Activated naive CD4-positive, alpha-beta T cell treated with anti-CD3 and anti-CD28 coated beads for 36 hours (primary cell): ENCODE results near the gene DVL2. TPM values are rescaled to one million over a fixed set of nuclear protein-coding genes. Genes with fewer than 3 reads are reported as not detected.

ENCODE experiments used
- CTCF ChIA-PET: fragments of 350-600 bp; sonication (Branson Sonifier 250); formaldehyde crosslinking; loops from one replicate; lab custom pipeline; 2021; ENCODE audit warnings: antibody characterized with exemption; lab: Charles Lee
- DNase-seq: peaks from one replicate; pipeline ENCODE4 v3.0.0-alpha.2; 2020
- H3K27ac Mint-ChIP-seq: one replicate; pipeline ENCODE4 v1.8.0; 2021; ENCODE audit warnings: mild to moderate bottlenecking, mixed read lengths
- H3K27me3 Mint-ChIP-seq: one replicate; pipeline ENCODE4 v1.8.0; 2021; ENCODE audit warnings: low read depth, mixed read lengths
- H3K36me3 Mint-ChIP-seq: one replicate; pipeline ENCODE4 v1.8.0; 2021; ENCODE audit warnings: low read depth, mixed read lengths
- H3K4me1 Mint-ChIP-seq: one replicate; pipeline ENCODE4 v1.8.0; 2021; ENCODE audit warnings: low read depth, mixed read lengths
- H3K4me3 Mint-ChIP-seq: one replicate; pipeline ENCODE4 v1.8.0; 2021; ENCODE audit warnings: mild to moderate bottlenecking, moderate library complexity, mixed read lengths
- H3K9me3 Mint-ChIP-seq: one replicate; pipeline ENCODE4 v1.8.0; 2021; ENCODE audit warnings: mixed read lengths
- intact Hi-C: fragments of 100-400 bp; cut with micrococcal nuclease; formaldehyde crosslinking; loops from one replicate; pipeline ENCODE4 v1.15.1; 2023
- total RNA-seq, 2 experiments: library from RNA; stranded (reverse); gene quantifications; one replicate each; pipeline ENCODE4 v1.2.3, GENCODE V29; 2021

The DVL2 gene
- total RNA-seq, 2 experiments from 2014 or later: 26.7 to 29.4 TPM

DNA sequence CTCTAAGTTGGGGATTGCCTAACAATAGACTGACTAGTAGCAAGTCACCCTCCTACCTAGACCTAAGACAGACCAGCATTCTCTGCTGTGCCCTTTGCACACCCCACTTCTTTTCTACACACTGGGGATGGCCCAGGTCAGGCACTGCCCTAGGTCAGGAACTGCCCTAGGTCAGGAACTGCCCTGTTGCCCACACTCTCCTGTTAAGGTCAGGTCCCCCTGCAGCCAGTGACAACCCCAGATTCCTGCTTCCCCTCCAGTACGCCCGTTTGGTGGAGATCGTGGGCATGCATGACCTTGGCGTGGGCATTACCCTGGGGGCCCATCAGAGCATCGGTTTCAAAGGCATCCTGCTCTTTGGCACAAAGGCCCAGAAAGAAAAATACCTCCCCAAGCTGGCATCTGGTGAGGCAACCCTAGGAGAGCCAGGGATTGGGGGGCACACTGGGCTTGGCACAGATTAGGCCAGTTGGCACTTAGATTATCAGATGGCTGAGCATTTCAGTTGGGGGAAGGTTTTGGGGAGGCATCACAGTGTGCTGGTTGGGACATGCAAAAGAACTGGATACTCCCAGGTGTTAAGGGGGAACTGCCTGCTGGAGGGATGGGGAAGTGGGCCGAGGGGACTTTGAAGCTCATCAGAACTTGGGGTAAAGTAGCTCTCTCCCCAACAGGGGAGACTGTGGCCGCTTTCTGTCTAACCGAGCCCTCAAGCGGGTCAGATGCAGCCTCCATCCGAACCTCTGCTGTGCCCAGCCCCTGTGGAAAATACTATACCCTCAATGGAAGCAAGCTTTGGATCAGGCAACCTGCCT is 12.8 kb downstream of the DVL2 start:
- no peak for DNase-seq
- peaks cover 40% of the 10 kb centered on the region for H3K4me1 Mint-ChIP-seq
- peaks cover 18% of the 10 kb centered on the region for H3K36me3 Mint-ChIP-seq
- no peak overlapping the region for H3K4me3 Mint-ChIP-seq
- intact Hi-C loops: loop anchor here (1.0 kb wide), 3 partner anchors 31 to 75 kb away; partner anchors contain the start of gene ELP5
- CTCF ChIA-PET: interaction anchor here (0.5 to 3.4 kb wide), 14 partner anchors 11 to 747 kb away, joined by 3 to 16 read pairs (median 4); partner anchors contain the start of genes DVL2, GABARAP, PHF23 and SLC16A11
- H3K9me3 Mint-ChIP-seq: no peaks in the 10 kb centered on the region
- peak overlapping the region; percentile 61 for H3K27ac Mint-ChIP-seq
- H3K27me3 Mint-ChIP-seq: no peaks in the 10 kb centered on the region

DNA sequence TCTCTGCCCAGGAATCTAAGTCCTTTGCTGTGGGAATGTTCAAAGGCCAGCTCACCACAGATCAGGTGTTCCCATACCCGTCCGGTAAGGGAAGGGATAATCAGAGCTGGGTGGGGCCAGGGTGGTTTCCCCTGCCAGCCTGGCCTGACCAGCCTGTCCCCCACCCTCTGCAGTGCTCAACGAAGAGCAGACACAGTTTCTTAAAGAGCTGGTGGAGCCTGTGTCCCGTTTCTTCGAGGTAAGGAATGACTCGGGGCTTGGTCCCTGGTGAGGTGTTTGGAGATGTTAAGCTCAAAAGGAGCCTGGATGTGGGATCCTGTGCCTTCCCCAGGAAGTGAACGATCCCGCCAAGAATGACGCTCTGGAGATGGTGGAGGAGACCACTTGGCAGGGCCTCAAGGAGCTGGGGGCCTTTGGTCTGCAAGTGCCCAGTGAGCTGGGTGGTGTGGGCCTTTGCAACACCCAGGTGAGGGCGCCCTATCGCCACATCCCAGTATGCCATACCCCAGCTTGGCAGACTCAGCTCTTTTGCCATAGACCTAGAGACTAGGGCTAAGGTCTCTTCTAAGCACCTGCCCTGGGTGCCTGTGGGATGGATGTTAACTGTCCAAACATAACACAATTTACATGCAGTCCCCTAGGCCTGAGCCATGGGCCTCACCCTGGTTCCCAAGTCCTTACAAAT is 13.6 kb downstream of the DVL2 start:
- Mint-ChIP-seq H3K4me3 (peak overlapping the region; percentile 94), H3K4me1 (peaks cover 47% of the 10 kb centered on the region), H3K9me3 (no peaks in the 10 kb centered on the region), H3K36me3 (peaks cover 16% of the 10 kb centered on the region), H3K27me3 (no peaks in the 10 kb centered on the region), H3K27ac (peak overlapping the region; percentile 83)
- peak; percentile 85 for DNase-seq
- CTCF ChIA-PET: interaction anchor here (0.6 to 3.4 kb wide), 14 partner anchors 10 to 177 kb away, joined by 3 to 16 read pairs (median 4); partner anchors contain the start of genes DVL2, GABARAP, PHF23 and SLC16A11
- intact Hi-C loops: loop anchor here (1.0 kb wide), 3 partner anchors 32 to 76 kb away; partner anchors contain the start of gene ELP5

DNA sequence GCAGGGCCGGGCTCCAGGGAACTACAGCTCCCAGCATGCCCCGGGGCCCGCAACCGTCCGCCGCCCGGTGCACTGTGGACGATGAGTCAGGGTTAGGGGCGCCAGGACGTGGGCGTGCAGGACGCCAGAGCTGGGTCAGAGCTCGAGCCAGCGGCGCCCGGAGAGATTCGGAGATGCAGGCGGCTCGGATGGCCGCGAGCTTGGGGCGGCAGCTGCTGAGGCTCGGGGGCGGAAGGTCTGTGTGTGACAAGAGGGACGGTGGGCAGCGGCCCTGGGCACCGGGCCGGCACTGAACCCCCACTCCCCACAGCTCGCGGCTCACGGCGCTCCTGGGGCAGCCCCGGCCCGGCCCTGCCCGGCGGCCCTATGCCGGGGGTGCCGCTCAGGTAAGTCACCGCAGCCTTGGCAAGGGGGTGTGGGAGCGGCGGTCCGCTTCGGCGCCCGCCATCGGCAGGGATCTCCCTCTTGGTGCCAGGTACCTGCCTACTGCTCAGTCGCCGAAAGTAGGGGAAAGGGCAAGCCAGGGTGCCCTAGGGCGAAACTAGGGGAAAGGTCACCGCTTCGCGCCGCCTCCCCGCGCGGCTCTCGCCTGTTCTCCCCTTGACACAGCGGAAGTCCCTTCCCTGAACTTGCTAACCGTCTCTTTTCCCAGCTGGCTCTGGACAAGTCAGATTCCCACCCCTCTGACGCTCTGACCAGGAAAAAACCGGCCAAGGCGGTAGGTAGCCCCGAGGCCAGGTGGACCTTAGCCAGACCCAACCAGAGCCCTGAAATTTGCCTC is 14.3 kb downstream of the DVL2 start, which contains the start of the genes ACADVL and DLG4:
Gene ACADVL (plus strand): TSS at position 127 of the 781 bp plus-strand sequence. CDS start 47 bp downstream, at position 174.
Gene DLG4 (minus strand): TSS at position 25 of the 781 bp plus-strand sequence.
- H3K36me3 Mint-ChIP-seq: peaks cover 16% of the 10 kb centered on the region
- H3K27me3 Mint-ChIP-seq: no peaks in the 10 kb centered on the region
- CTCF ChIA-PET: interaction anchor here (0.7 to 3.4 kb wide), 14 partner anchors 10 to 77 kb away, joined by 3 to 16 read pairs (median 4); partner anchors contain the start of genes DVL2, GABARAP and PHF23
- peak within 1 kb of the TSS; percentile 92 for H3K27ac Mint-ChIP-seq
- intact Hi-C loops: loop anchor here (1.0 to 5.0 kb wide), 2 partner anchors 19 to 182 kb away; partner anchors contain the start of genes PHF23 and TMEM256
- H3K4me1 Mint-ChIP-seq: peaks cover 54% of the 10 kb centered on the region
- no peaks in the 10 kb centered on the region for H3K9me3 Mint-ChIP-seq
- H3K4me3 Mint-ChIP-seq: peak within 1 kb of the TSS; percentile 94
- peak; percentile 88 for DNase-seq

GRCh38 chr17:7219229-7219811 is 15.0 kb downstream of the DVL2 start:
- Mint-ChIP-seq H3K4me3 (peak overlapping the region; percentile 94), H3K27ac (peak overlapping the region; percentile 92), H3K36me3 (peaks cover 16% of the 10 kb centered on the region), H3K27me3 (no peaks in the 10 kb centered on the region), H3K4me1 (peaks cover 59% of the 10 kb centered on the region), H3K9me3 (no peaks in the 10 kb centered on the region)
- DNase-seq: no peak
- CTCF ChIA-PET: interaction anchor here (0.8 to 3.4 kb wide), 8 partner anchors 11 to 78 kb away, joined by 3 to 16 read pairs (median 6); partner anchors contain the start of genes DVL2, GABARAP and PHF23
- intact Hi-C loops: loop anchor here (1.0 to 5.0 kb wide), 2 partner anchors 20 to 183 kb away; partner anchors contain the start of genes PHF23 and TMEM256

GRCh38 chr17:7218758-7219157 is 15.6 kb downstream of the DVL2 start:
- Mint-ChIP-seq H3K36me3 (peaks cover 13% of the 10 kb centered on the region), H3K27ac (peak overlapping the region; percentile 92), H3K4me3 (peak overlapping the region; percentile 94), H3K9me3 (no peaks in the 10 kb centered on the region), H3K27me3 (no peaks in the 10 kb centered on the region), H3K4me1 (peaks cover 63% of the 10 kb centered on the region)
- DNase-seq: no peak
- intact Hi-C loops: loop anchor here (1.0 to 5.0 kb wide), 2 partner anchors 21 to 184 kb away; partner anchors contain the start of genes PHF23 and TMEM256
- CTCF ChIA-PET: interaction anchor here (1.3 to 2.7 kb wide), 3 partner anchors 11 to 78 kb away, joined by 3 to 16 read pairs (median 4); partner anchors contain the start of gene GABARAP

- H3K4me1 Mint-ChIP-seq: peaks cover 65% of the 10 kb centered on the region
- H3K36me3 Mint-ChIP-seq: peaks cover 8% of the 10 kb centered on the region
- H3K4me3 Mint-ChIP-seq: peak overlapping the region; percentile 71
- peak overlapping the region; percentile 85 for H3K27ac Mint-ChIP-seq
- CTCF ChIA-PET: interaction anchor here (1.0 kb wide), 1 partner anchor 172 kb away, joined by 3 read pairs; no protein-coding TSS in a partner anchor
- no peaks in the 10 kb centered on the region for H3K27me3 Mint-ChIP-seq
- intact Hi-C loops: loop anchor here (5.0 kb wide), 1 partner anchor 184 kb away; the partner anchor contains the start of gene TMEM256
- peak; percentile 48 for DNase-seq
- no peaks in the 10 kb centered on the region for H3K9me3 Mint-ChIP-seq
These were observed 16.2 kb downstream of the DVL2 start for GRCh38 chr17:7218166-7218565.

DNA sequence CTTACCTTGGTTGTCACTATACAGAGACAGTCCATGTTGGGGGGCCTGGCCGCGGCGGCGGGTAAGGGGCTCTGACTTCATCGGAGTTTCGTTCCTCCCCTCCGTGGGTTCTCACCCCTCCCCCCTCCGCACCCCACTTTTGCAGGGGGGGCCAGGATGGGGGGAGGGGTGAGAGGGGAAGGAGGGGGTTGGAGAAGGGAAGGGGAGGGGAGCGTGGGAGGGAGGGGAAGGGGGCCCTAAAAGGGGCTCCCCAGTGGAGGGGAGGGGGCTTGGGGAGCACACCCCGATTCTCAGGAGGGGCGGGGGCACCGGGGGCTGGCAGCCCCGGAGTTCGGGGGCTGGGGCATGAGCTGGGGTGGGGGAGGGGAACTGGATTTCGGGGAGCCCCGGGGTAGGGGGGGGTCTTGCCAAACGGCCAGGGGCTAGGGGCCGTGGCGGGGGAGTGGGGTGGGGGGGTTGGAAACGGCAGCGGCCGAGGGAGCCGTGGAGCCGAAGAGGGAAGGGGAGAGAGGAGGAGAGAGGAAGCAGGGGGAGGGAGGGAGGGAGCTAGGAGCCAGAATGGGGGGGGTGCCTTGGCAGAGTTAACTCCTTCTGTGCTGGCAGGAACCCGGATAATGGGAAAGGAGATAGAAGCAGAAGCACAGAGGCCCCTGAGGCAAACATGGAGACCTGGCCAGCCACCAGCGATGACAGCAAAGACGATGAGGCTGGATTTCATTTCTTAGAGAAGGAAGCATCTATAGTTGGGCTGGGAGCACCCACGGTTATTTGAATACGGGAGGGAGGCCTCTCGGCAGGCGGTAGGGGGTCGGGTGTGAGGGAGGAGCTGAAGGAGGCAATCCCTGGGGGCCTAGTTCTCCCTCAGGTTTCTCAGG is 17.0 kb downstream of the DVL2 start:
- Mint-ChIP-seq H3K4me3 (peak overlapping the region; percentile 71), H3K27ac (peak overlapping the region; percentile 85), H3K4me1 (peaks cover 65% of the 10 kb centered on the region), H3K9me3 (no peaks in the 10 kb centered on the region), H3K27me3 (no peaks in the 10 kb centered on the region), H3K36me3 (peaks cover 8% of the 10 kb centered on the region)
- peak; percentile 48 for DNase-seq
- intact Hi-C loops: loop anchor here (5.0 kb wide), 1 partner anchor 185 kb away; the partner anchor contains the start of gene TMEM256
- CTCF ChIA-PET: interaction anchor here (1.0 kb wide), 1 partner anchor 172 kb away, joined by 3 read pairs; no protein-coding TSS in a partner anchor

GRCh38 chr17:7216242-7217112 is 17.8 kb downstream of the DVL2 start:
- H3K27me3 Mint-ChIP-seq: no peaks in the 10 kb centered on the region
- intact Hi-C loops: loop anchor here (5.0 kb wide), 1 partner anchor 186 kb away; the partner anchor contains the start of gene TMEM256
- CTCF ChIA-PET: interaction anchor here (0.8 to 1.2 kb wide), 2 partner anchors 39 to 170 kb away, joined by 3 to 4 read pairs; no protein-coding TSS in a partner anchor

GRCh38 chr17:7215652-7216180 is 18.6 kb downstream of the DVL2 start:
- no peaks in the 10 kb centered on the region for H3K9me3 Mint-ChIP-seq
- peak; percentile 23 for DNase-seq
- CTCF ChIA-PET: interaction anchor here (0.8 to 1.2 kb wide), 3 partner anchors 39 to 170 kb away, joined by 3 to 4 read pairs (median 4); no protein-coding TSS in a partner anchor
- peaks cover 1% of the 10 kb centered on the region for H3K36me3 Mint-ChIP-seq
- peak overlapping the region; percentile 88 for H3K4me3 Mint-ChIP-seq
- H3K27me3 Mint-ChIP-seq: no peaks in the 10 kb centered on the region
- intact Hi-C loops: loop anchor here (1.0 to 5.0 kb wide), 4 partner anchors 24 to 187 kb away; partner anchors contain the start of genes EIF5A, PHF23 and TMEM256
- H3K4me1 Mint-ChIP-seq: peaks cover 57% of the 10 kb centered on the region
- no peak overlapping the region for H3K27ac Mint-ChIP-seq

More at GRCh38 chr17:7216242-7217112, 17.8 kb downstream of the DVL2 start:
- DNase-seq: no peak
- Mint-ChIP-seq H3K9me3 (no peaks in the 10 kb centered on the region), H3K27ac (peak overlapping the region; percentile 18), H3K4me1 (peaks cover 64% of the 10 kb centered on the region), H3K36me3 (peaks cover 5% of the 10 kb centered on the region), H3K4me3 (peak overlapping the region; percentile 37)
